HG03469 (cell line): ENCODE data around the gene SOCS7.

ENCODE experiments used
- ATAC-seq: cut with Tn5 transposase; IDR thresholded peaks from one replicate; pipeline ENCODE4 v1.9.1; 2021; ENCODE audit warnings: mild to moderate bottlenecking, moderate library complexity, moderate number of reproducible peaks; ENCODE audit not compliant: unreplicated experiment

SOCS7 gene

DNA sequence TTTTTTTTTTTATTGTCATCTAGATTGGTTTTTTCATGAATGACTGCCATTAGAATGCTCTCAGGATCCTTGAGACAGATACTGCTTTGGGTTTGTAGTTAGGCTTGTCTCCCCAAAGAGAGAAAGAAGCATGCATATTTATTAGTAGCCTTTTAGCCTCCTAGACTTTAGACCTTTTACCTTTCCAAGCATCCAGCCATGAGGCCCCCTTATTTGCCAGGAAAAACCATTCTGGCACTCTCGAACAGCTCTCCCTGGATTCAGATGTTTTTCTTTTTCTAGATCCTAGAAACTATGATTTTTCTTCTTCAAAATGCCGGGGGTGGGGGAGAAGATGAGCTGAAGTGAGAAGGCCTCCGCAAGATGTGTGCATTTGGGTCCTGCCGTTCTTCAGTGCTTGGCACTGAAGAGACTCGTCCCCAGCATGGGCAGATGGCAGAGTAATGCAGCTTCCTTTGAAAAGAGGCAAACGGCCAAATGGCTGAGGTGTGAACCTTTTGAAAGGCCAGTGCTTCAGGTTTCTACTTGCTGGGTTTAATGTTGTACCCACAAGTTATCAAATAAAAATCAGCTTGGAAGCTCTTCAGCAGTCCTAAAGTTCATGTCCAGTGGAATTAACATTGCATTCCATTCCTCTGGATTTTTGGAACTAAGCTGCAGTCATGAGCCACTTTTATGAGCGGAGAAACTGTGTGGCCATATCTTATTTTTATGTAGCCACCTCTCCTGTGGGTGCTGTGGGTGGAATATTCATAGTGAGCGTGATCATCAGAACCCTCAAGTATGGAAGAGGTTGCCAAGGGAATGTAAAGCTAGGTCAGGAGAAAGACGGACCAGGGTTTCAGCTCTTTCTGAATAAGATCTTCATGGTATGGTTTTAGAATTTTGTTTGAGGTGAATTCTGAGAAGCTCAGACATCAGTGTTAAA lies 7.2 kb downstream of the SOCS7 start:
- no peak for ATAC-seq

- no peak for ATAC-seq
Measured at GRCh38 chr17:38361694-38362465, 10.2 kb downstream of the SOCS7 start.

GRCh38 chr17:38363016-38363415 lies 11.4 kb downstream of the SOCS7 start:
- no peak for ATAC-seq

- no peak for ATAC-seq
Measured at GRCh38 chr17:38364741-38365140, 13.1 kb downstream of the SOCS7 start.

DNA sequence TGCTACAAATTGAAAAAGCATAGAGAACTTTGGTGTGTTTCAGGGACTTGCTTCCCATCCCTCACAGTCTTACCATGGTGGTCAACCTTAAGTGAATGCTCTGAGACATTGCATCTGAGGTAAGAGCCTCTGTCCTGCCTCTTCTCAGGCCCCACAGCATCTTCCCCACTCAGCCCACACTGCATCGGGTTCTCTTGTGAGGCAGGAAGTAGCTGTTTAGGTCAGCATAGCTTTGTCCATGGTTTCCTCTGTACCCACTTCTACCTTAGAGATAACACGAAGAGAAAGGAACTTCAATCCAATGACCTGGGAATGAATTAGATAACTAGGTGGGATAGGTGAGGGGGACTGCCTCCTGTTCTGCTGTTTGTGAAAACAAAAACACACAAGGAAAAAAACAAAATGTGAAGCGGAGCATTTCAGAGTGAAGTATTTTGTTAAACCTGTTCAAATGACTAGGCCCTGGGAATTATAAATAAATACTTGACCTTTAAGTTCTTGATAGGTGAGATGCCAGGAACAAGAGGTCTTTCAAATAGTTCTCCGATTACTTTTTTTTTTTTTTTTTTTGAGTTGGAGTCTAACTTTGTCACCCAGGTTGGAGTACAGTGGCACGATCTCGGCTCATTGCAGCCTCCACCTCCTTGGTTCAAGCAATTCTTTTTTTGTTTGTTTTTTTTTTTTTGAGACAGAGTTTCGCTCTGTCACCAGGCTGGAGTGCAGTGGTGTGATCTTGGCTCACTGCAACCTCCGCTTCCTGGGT lies 17.7 kb downstream of the SOCS7 start:
- no peak for ATAC-seq

DNA sequence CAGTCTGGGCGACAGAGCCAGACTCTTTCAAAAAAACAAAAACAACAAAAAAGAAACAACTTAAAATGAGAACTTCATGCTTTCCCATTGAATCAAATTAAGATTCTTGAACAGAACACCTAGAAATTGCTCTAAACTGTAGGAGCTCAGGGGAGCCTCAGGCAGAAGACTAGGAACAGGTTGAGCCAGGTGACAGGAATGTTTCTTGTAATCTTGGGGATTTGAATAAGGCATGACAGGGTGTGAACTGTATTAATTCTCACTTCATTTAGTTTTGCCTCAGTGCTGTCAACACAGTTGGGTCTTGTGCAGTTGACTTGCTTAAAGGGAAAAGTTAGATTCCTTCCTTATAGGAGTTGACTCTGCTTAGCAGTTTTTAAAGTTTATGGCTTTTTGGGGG lies 27.8 kb downstream of the SOCS7 start:
- ATAC-seq: no peak

- ATAC-seq: no peak
Measured at GRCh38 chr17:38395090-38395489, 43.4 kb downstream of the SOCS7 start.

DNA sequence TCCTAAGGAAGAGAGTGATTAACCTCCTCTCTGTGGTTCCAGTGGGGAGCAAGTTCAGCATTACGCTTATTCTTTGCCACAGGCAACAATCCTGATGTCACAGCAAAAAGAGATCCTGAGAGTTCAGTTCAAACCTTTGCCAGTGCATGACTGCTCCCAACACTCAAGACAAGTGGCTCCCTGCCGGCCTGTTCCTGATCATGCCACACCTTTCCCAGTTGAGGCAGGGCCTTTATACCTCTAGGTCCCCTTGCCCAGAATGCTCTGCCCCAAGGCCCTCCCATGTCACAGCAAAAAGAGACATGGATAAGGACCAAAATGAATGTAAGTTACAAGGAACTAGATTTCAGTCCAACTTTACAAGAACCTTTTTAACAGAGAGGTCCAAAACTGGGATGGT lies 45.6 kb downstream of the SOCS7 start:
- no peak for ATAC-seq

- no peak for ATAC-seq
Measured at GRCh38 chr17:38400286-38400685, 48.6 kb downstream of the SOCS7 start.

DNA sequence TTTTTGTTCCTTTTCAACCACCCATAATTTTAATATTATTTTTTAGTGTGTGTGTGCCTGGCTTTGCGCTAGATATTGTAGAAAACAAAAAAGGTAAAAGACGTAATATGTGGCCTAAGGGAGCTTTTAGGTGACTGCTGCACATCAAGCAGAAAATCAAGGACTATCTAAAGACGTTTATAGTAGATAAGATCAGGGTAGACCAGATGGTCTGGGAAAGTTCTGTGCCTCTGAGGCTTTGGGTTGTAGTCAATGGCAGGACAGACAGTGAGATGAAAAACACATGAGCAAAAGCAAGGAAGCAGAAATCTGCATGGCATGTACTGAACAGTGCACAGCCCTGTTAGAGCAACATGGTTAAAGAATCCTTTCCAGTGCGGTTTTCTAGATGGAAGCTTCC lies 49.8 kb downstream of the SOCS7 start:
- no peak for ATAC-seq

DNA sequence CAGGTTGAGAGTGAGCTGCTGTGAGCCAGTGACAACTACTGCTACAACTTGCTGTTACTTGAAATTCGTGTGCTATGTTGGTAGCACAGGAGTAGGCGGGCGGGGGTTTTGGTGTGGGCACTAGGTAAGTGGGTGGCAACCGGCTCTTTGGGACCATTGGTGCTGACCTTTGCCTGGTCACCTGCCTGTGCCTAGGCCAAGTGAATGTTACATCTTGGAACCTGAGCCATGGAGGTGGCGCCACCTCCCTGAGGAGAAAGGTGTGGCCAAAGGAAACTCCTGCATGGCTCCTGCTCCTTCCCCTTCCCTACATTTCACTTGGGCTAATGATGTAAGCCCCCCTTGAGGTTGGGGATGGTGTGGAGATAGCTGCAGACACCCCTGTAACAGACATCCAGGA lies 51.3 kb downstream of the SOCS7 start:
- ATAC-seq: no peak

GRCh38 chr17:38403491-38403890 lies 51.8 kb downstream of the SOCS7 start:
- no peak for ATAC-seq

DNA sequence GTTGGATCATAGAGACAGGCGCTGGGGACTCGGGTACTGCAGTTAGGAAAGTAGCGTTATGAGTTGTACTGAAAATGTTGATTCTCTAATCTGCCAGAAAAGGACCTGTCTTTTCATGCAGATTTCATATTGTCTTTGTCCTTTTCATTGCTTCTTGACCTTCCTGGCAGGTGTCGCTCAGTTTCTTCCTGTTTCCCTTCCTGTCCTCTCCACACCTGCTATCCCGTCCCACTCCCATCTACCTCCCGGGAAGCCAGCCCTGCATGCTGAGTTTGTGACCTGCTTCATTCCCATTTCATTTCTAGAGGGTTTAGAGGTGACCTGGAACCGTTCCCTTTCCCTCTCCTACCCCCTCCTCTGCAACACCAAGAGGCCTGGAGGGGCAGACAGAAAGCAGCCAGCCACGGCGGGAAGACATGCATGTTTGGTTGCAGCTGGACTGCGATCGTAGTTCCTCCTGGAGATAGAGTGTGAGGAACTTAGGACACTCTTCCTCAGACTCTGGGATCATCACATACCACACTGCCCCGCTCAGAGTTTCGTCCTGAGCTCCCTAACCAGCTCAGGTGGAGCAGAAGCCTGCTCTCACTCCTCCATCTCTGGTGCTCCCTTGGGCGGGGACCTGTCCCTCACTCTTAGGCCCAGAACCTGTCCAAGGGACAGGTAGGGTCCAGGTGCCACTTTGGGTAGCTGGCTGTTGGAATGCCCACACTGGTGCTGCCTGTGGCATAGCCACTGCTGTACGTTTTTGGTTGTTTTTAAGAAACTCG lies 52.7 kb downstream of the SOCS7 start:
- no peak for ATAC-seq

- no peak for ATAC-seq
Measured at GRCh38 chr17:38405654-38406053, 54.0 kb downstream of the SOCS7 start.

- no peak for ATAC-seq
Measured at GRCh38 chr17:38410201-38410600, 58.6 kb downstream of the SOCS7 start.

DNA sequence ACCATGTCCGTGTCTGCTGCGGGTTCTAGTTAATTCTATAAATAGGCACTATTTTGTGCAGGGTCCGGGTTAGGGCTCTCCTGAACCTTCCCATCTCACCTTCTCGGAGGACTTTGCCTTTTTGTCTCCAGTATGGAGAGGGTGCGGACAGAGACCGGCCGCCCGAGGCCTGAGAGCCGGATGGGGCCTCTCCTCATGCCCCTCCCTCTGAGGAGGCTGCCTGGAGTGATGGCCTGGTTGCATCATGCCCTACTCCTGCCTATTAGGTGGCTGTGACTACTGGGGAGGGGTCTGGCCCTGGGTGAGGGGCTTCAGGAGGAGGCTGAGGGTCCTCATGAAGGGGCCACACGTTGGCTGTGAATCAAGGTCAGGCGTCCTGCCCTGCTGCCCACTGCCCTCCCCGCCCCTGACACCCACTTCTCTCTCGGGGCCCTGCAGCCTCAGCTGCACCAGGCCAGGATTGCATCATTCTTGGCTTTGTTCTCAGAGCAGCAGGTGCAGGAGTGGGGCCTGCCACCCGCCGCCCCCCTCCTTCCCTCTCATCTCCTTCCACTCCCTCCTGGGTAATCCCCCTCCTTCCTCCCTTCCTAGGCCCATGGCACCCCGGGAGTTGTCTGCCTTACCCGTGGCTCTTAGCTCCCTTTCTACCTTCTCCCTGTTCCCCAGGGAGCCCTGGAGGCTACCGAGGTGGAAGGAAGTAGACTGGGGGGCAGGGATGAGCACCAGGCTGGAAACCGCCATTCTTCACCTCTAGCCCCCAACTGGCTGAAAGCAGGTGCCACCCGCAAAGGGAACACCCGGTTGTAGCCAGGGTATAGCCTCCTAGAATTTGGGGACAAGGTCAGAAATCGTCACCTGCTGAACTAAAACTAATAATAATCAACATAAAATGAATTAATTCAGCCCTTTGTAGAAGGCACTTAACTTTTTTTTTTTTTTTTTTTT lies 63.9 kb downstream of the SOCS7 start:
- ATAC-seq: no peak

GRCh38 chr17:38416840-38417209 lies 65.2 kb downstream of the SOCS7 start:
- ATAC-seq: no peak

DNA sequence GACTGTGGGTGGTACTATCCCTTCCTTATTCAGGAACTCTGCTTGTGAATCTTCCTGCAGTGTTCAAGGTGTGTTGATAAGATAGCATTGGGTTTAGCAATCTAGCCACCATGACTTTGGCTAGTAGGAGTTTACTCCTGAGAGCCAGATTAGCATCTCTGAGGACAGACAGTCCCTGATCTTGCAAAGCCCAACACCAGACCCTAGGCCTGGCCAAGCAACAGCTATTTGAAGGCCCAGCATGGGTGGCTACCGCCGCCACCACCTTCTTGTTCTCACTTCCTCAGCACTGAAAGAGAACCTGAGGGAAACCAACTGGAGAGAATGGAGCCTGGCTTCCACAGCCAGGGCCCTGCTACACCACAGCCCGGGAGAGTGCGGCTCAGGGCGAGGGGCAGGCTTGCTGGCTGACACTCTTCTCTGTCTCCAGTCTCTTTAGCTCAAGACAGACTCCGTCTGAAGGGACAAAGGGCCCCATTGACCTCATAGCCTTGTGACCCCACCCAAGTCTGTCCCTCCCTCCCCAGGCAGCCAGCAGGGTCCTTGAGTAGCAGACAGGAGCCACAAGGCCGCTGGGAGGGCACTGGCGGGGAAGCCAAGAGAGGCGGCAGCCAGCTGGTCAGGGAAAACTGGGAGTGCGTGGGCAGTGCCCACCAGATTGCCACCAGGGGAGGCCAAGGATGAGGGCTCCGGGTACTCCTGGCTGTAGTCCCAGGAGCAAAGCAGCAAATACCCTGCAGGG lies 65.7 kb downstream of the SOCS7 start:
- ATAC-seq: no peak
